ENCODE data around the gene MDH1B. TPM values are rescaled to one million over a fixed set of nuclear protein-coding genes. Genes with fewer than 3 reads are reported as not detected.
"Not testable (repeated sequence)": the region's sequence is repeated elsewhere in the genome, so short reads cannot be mapped to it uniquely, and the experiment has no call there.

MDH1B gene
- total RNA-seq, 2 experiments from 2014 or later: 0.19 to 0.28 TPM

DNA sequence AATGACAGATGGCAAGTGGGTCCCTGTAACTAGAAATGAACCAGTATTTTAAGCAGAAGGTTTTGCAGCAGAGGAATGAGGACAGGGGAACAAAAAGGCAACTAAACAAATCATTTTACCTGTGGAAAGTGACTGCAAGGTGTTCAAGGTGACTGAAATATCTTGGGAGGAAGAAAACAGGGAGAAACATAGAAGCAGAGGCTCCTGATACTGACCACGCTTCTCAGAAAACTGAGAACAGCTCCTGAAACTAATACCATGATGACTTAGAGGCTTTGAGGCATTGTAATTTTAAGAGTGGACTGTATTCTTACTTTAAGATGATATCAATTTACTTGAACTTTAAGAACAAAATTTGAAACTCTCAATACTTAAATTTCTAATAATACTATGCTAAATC, 46.8 kb downstream of the MDH1B start, which contains the start of gene DYTN:
TSS of gene DYTN (minus strand) at position 101 of the 400 bp plus-strand sequence. CDS start 117 bp downstream, outside the sequence.
- Histone ChIP-seq H3K27ac (ENCODE audit: low read depth, low read length, poor library complexity, severe bottlenecking) (no peak within 1 kb of the TSS), H3K79me2 (ENCODE audit: insufficient read depth, low read depth, low read length) (no peaks in the 10 kb centered on the region), H2AFZ (ENCODE audit: low read length) (no peak within 1 kb of the TSS), H3K9me3 (ENCODE audit: low read length) (no peaks in the 10 kb centered on the region), H3K4me2 (ENCODE audit: low read length) (no peak within 1 kb of the TSS), H3K36me3 (ENCODE audit: insufficient read depth, low read length) (no peaks in the 10 kb centered on the region), H3K4me3 (ENCODE audit: low read depth, low read length, poor library complexity, severe bottlenecking) (no peak within 1 kb of the TSS), H4K20me1 (ENCODE audit: insufficient read depth, low read length) (no peaks in the 10 kb centered on the region), H3K4me1 (ENCODE audit: insufficient read depth, low read length, poor library complexity, severe bottlenecking) (no peaks in the 10 kb centered on the region), H3K9me2 (ENCODE audit: insufficient read depth, low read length) (no peaks in the 10 kb centered on the region)
- no TSS peak for BruUV-seq (replicated peaks)
- TF ChIP-seq, protein P1, sequence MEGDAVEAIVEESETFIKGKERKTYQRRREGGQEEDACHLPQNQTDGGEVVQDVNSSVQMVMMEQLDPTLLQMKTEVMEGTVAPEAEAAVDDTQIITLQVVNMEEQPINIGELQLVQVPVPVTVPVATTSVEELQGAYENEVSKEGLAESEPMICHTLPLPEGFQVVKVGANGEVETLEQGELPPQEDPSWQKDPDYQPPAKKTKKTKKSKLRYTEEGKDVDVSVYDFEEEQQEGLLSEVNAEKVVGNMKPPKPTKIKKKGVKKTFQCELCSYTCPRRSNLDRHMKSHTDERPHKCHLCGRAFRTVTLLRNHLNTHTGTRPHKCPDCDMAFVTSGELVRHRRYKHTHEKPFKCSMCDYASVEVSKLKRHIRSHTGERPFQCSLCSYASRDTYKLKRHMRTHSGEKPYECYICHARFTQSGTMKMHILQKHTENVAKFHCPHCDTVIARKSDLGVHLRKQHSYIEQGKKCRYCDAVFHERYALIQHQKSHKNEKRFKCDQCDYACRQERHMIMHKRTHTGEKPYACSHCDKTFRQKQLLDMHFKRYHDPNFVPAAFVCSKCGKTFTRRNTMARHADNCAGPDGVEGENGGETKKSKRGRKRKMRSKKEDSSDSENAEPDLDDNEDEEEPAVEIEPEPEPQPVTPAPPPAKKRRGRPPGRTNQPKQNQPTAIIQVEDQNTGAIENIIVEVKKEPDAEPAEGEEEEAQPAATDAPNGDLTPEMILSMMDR (conservative IDR thresholded peaks at IDR 0.05; ENCODE audit: low read length): no peak
- no peak for TF ChIP-seq EZH2phosphoT487 (IDR thresholded peaks at IDR 0.05; ENCODE audit: borderline replicate concordance, low read depth, low read length)
- ChIA-PET POLR2A (no interaction called here), CTCF (ENCODE audit: unreplicated experiment) (no interaction called here)
- DNase-seq (ENCODE audit: low spot score): no peak
- intact Hi-C loops (cut with micrococcal nuclease; ENCODE audit: unreplicated experiment): no loop called here

DNA sequence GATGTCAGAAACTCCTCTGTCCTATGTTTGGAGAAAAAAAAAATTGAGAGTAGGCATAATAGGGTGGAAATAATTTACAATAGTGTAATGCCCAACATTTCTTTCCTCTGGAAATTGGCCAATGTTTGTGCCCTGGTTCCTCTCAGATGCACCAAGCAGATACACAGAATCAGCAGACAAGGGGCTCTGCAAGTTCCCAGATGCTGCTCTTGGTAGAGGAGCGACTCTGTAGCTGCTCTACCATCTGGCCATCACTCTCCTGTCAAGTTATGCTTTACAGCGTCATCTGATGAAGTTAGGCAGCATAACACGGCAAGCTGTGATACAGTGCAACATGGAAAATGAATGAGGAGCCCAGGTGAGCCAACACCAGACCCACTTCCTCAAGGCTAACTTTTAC, 48.5 kb downstream of the MDH1B start:
- no peak overlapping the region for H2AFZ ChIP-seq (ENCODE audit: low read length)
- DNase-seq (ENCODE audit: low spot score): no peak
- TF ChIP-seq EZH2phosphoT487 (IDR thresholded peaks at IDR 0.05; ENCODE audit: borderline replicate concordance, low read depth, low read length): no peak
- TF ChIP-seq, protein P1 (conservative IDR thresholded peaks at IDR 0.05; ENCODE audit: low read length): no peak
- no peak overlapping the region for H3K4me3 ChIP-seq (ENCODE audit: low read depth, low read length, poor library complexity, severe bottlenecking)
- CTCF ChIA-PET (ENCODE audit: unreplicated experiment): no interaction called here
- H3K79me2 ChIP-seq (ENCODE audit: insufficient read depth, low read depth, low read length): no peaks in the 10 kb centered on the region
- no peaks in the 10 kb centered on the region for H4K20me1 ChIP-seq (ENCODE audit: insufficient read depth, low read length)
- H3K9me3 ChIP-seq (ENCODE audit: low read length): no peaks in the 10 kb centered on the region
- no peaks in the 10 kb centered on the region for H3K36me3 ChIP-seq (ENCODE audit: insufficient read depth, low read length)
- H3K4me2 ChIP-seq (ENCODE audit: low read length): no peak overlapping the region
- BruUV-seq (replicated peaks): no TSS peak
- intact Hi-C loops (cut with micrococcal nuclease; ENCODE audit: unreplicated experiment): no loop called here
- H3K9me2 ChIP-seq (ENCODE audit: insufficient read depth, low read length): no peaks in the 10 kb centered on the region
- no peaks in the 10 kb centered on the region for H3K4me1 ChIP-seq (ENCODE audit: insufficient read depth, low read length, poor library complexity, severe bottlenecking)
- no peak overlapping the region for H3K27ac ChIP-seq (ENCODE audit: low read depth, low read length, poor library complexity, severe bottlenecking)
- POLR2A ChIA-PET: interaction anchor here (0.7 kb wide), 1 partner anchor 13 kb away, joined by 3 read pairs; no protein-coding TSS in a partner anchor

DNA sequence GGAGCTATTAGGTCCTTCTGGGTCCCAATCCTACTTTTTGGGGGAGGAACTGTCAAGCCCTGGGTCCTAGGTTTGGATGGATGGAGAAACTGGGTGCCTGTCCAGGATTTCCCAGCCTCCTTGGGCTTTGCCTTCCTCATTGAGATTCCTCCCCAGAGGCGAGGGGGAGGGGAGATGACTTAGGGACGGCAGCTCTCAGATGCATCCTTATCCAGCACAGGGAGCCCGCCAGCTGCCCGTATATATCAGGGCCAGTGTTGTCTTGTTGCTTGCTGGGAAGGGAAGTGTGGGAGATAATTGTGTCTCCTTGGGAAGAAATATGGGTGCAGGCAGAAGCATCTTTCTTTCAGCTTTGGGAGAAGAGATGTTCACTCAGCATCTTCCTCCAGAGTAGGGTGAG, 49.9 kb downstream of the MDH1B start:
- H2AFZ ChIP-seq (ENCODE audit: low read length); H3K79me2 ChIP-seq (ENCODE audit: insufficient read depth, low read depth, low read length); H3K4me3 ChIP-seq (ENCODE audit: low read depth, low read length, poor library complexity, severe bottlenecking); DNase-seq (ENCODE audit: low spot score); H3K4me2 ChIP-seq (ENCODE audit: low read length); H3K27ac ChIP-seq (ENCODE audit: low read depth, low read length, poor library complexity, severe bottlenecking); H3K4me1 ChIP-seq (ENCODE audit: insufficient read depth, low read length, poor library complexity, severe bottlenecking); H3K9me2 ChIP-seq (ENCODE audit: insufficient read depth, low read length); H3K36me3 ChIP-seq (ENCODE audit: insufficient read depth, low read length); BruUV-seq (replicated peaks); H4K20me1 ChIP-seq (ENCODE audit: insufficient read depth, low read length); H3K9me3 ChIP-seq (ENCODE audit: low read length); CTCF ChIA-PET (ENCODE audit: unreplicated experiment); intact Hi-C loops (cut with micrococcal nuclease; ENCODE audit: unreplicated experiment); POLR2A ChIA-PET: not testable (repeated sequence)
